ENCODE results near the gene SHANK3. TPM values are rescaled to one million over a fixed set of nuclear protein-coding genes. Genes with fewer than 3 reads are reported as not detected.
A peak's percentile ranks its signal among the peaks of the same experiment; 100 is the strongest.

The SHANK3 gene
- 10 to 100 TPM in 1 of 2 donors, 1 to 10 TPM in 1; 8.2 to 12.3 TPM for total RNA-seq

DNA sequence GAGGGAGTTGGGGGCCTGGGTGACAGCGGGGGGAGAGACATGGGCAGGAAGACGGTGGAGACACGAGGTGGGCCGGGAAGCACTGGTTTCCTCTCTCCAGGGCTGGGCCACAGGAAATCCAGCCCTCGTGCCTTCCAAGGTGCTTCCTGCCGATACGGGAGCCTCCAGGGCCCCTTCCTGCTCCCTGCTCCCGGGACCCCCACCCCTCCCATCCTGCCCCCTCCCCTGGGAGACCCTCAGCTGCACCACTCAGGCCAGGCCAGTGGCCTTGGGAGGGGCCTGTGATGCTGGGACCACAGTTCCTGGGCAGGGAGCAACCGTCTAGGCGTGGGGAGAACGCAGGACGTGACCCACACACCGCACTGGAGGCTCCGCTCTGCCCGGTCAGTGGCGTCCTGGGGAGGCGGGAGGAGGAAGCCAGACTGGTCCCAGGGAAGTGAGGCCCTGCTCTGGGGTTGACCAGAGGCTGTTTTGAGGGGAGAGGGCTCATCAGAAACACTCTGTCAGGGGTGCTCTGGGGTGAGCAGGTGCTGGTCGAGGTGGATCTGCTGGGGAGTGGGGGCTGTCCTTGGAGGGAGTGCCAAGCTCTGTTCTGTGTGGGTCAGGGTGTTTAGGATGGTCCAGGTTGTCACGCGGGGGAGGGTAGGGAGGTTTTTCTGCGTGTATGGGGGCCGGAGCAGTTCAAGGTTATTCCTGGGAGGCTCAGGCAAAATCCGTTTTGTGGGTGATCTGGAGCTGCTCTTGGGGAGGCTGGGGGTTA is at the start of gene SHANK3:
Gene SHANK3, plus strand, starts transcription at position 353 of the 760 bp plus-strand sequence.
- Histone ChIP-seq H3K27ac (peak within 1 kb of the TSS; percentile 66), H3K4me1 (peaks cover 0 to 25% of the 10 kb centered on the region in 2 donors), H3K27me3 (peaks cover 7 to 8% of the 10 kb centered on the region in 2 donors), H3K4me3 (peak within 1 kb of the TSS; percentile 50 to 59), H3K36me3 (no peaks in the 10 kb centered on the region), H3K9me3 (no peaks in the 10 kb centered on the region)
- DNase-seq (ENCODE audit: low spot score): peak; percentile 64
- TF ChIP-seq, protein P1, sequence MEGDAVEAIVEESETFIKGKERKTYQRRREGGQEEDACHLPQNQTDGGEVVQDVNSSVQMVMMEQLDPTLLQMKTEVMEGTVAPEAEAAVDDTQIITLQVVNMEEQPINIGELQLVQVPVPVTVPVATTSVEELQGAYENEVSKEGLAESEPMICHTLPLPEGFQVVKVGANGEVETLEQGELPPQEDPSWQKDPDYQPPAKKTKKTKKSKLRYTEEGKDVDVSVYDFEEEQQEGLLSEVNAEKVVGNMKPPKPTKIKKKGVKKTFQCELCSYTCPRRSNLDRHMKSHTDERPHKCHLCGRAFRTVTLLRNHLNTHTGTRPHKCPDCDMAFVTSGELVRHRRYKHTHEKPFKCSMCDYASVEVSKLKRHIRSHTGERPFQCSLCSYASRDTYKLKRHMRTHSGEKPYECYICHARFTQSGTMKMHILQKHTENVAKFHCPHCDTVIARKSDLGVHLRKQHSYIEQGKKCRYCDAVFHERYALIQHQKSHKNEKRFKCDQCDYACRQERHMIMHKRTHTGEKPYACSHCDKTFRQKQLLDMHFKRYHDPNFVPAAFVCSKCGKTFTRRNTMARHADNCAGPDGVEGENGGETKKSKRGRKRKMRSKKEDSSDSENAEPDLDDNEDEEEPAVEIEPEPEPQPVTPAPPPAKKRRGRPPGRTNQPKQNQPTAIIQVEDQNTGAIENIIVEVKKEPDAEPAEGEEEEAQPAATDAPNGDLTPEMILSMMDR (IDR thresholded peaks at IDR 0.05): no peak

DNA sequence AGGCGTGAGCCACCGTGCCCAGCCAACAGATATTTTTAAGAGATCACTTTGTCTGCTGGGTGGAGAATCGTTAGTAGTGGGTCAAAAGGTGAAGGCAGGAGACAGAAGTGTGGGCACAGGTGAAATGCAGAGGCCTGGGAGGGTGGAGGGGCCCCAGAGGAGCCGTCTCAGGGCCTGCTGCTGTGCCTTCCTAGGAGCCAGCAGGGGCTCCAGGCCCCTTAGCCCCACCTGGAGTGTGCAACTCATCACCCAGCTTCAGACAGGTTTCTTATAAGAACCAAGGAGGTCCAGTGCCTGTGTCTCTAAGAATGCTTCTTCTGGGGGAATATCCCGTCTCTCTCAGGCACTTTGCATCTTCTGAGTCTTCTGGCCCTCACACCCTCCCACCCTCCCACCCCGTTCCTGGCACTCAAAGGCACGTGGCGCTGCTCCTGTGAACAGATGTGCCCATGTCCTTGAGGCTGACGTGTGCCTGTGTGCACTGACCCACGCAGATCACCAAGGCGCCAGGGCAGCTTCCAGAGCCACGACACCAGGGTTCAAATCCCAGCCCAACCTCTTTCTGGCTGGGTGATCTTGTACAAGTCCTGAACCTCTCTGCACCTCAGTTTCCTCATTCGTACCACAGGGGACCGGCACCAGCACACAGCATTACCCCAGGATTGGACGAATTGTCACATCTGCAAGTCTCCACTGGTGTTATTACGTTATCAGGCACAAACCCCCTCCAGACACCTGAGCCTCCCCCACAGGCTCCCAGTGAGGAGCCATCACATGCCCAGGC is 48.1 kb upstream of the SHANK3 start:
- H3K27ac ChIP-seq: no peak overlapping the region
- TF ChIP-seq, protein P1 (IDR thresholded peaks at IDR 0.05): no peak
- peaks cover 0 to 53% of the 10 kb centered on the region in 2 donors for H3K4me1 ChIP-seq
- H3K4me3 ChIP-seq: no peak overlapping the region
- no peaks in the 10 kb centered on the region for H3K9me3 ChIP-seq
- H3K27me3 ChIP-seq: no peaks in the 10 kb centered on the region
- H3K36me3 ChIP-seq: no peaks in the 10 kb centered on the region
- no peak for DNase-seq (ENCODE audit: low spot score)

DNA sequence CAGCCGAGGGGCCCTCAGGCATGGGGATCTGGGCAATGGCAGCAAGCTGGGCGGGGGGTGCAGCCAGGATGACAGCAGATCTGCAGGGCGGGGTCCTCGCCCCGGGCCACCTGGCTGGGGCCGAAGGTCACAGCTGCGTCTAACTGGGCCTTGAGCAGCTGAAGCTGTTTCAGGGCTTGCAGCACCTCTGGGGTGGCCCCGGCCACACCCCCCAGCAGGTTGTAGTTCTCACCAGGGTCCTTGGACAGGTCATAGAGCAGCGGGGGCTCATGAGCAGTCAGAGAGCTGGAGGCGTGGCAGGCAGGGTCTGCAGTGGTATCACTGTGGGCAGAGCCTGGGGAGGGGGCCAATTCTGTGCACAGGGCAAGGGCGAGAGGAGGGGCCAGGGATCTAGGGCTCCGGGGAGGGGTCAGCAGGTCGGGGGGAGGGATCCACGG is 47.5 kb upstream of the SHANK3 start:
- TF ChIP-seq, protein P1 (IDR thresholded peaks at IDR 0.05): no peak
- Histone ChIP-seq H3K4me3 (no peak overlapping the region), H3K36me3 (no peaks in the 10 kb centered on the region), H3K27me3 (no peaks in the 10 kb centered on the region), H3K27ac (no peak overlapping the region), H3K4me1 (peaks cover 0 to 47% of the 10 kb centered on the region in 2 donors), H3K9me3 (no peaks in the 10 kb centered on the region)
- no peak for DNase-seq (ENCODE audit: low spot score)

DNA sequence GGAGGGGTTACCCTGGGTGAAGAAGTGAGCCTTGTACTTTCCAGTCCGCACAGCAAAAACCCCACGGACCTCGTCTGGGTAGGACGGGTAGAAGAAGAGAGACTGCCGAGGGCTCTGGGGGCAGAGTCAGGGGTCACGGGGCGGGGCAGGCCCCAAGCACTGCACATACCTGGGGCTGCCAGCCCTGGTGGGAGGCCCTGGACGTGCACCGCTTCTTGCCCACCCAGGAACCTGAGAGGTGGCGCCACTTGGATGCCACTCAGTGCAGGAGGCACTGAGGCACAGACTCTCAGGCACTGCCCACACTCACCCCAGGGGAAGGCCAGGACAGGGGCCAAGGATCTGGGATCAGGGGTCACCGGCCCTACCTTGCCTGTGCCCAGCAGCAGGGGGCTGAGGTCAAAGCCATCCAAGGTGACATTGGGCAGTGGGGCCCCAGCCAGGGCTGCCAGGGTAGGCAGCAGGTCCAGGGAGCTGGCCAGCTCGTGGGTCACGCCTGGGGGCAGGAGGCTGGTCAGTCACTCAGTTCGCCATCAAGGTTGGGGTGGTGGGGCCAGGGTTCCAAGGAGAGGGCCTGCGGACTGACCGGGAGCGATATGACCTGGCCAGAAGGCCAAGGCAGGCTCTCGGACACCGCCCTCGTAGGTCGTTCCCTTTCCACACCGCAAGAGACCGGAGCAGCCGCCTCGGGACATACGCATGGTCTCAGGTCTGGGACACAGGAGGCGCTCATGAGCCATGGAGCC is 46.9 kb upstream of the SHANK3 start:
- H3K9me3 ChIP-seq: no peaks in the 10 kb centered on the region
- DNase-seq (ENCODE audit: low spot score): no peak
- TF ChIP-seq, protein P1 (IDR thresholded peaks at IDR 0.05): no peak
- no peaks in the 10 kb centered on the region for H3K27me3 ChIP-seq
- no peak overlapping the region for H3K27ac ChIP-seq
- H3K4me1 ChIP-seq: peaks cover 0 to 42% of the 10 kb centered on the region in 2 donors
- H3K4me3 ChIP-seq: no peak overlapping the region
- no peaks in the 10 kb centered on the region for H3K36me3 ChIP-seq

DNA sequence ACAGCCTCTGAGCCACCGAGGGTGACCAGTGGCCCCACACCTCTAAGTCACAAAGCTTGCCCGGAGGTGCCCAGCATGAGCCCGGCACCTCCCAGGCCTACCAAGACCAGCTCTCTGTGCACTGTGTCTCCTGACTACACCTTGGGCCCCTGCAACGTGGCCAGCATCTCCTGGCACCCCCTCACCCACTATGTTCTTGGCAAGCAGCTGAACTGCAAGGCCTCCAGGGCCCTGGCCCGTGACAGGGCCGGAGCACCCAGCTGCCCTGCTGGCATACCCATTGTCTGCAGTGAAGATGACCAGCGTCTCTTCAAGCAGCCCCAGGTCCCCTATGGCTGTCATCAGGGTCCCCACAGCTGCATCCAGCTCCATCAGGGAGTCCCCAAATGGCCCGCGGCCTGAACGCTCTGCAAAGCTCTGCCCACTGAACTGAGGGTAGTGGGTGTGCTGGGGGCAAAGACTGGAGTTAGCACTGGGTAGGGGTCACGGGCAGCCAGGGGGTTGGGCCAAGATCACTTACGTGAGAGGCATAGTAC is 46.2 kb upstream of the SHANK3 start:
- TF ChIP-seq, protein P1 (IDR thresholded peaks at IDR 0.05): no peak
- Histone ChIP-seq H3K27me3 (no peaks in the 10 kb centered on the region), H3K27ac (no peak overlapping the region), H3K9me3 (no peaks in the 10 kb centered on the region), H3K4me1 (peaks cover 0 to 37% of the 10 kb centered on the region in 2 donors), H3K36me3 (no peaks in the 10 kb centered on the region), H3K4me3 (no peak overlapping the region)
- no peak for DNase-seq (ENCODE audit: low spot score)
